Hypothalamus (tissue), 51 donors: ENCODE data around the gene PRDM16.

Experiments
- DNase-seq, 51 donors: peaks; one replicate each; lab custom pipeline; 2025; lab: John Stamatoyannopoulos, UW

Gene PRDM16

GRCh38 chr1:3066250-3066711 is 2.7 kb upstream of the PRDM16 start:
- peak in 1 of 51 donors; percentile 32 for DNase-seq

GRCh38 chr1:3066826-3067225 is 2.2 kb upstream of the PRDM16 start:
- no peak for DNase-seq

GRCh38 chr1:3067301-3067670 is 1.7 kb upstream of the PRDM16 start:
- DNase-seq = no peak

- DNase-seq = no peak
Observed at GRCh38 chr1:3067671-3068563, 1.1 kb upstream of the PRDM16 start.

- DNase-seq = peak in 19 of 51 donors; percentile 22 to 62 (median 39)
Observed at GRCh38 chr1:3069491-3070308, 697 bp downstream of the PRDM16 start.

GRCh38 chr1:3070309-3070643 is 1.3 kb downstream of the PRDM16 start:
- DNase-seq = no peak

- DNase-seq = no peak
Observed at GRCh38 chr1:3070644-3071564, 1.9 kb downstream of the PRDM16 start.

GRCh38 chr1:3071565-3072390 is 2.8 kb downstream of the PRDM16 start:
- DNase-seq = no peak

GRCh38 chr1:3072391-3073185 is 3.6 kb downstream of the PRDM16 start:
- peak in 12 of 51 donors; percentile 17 to 58 (median 36) for DNase-seq

GRCh38 chr1:3073186-3073488 is 4.1 kb downstream of the PRDM16 start:
- no peak for DNase-seq

GRCh38 chr1:3073489-3074296 is 4.7 kb downstream of the PRDM16 start:
- DNase-seq = no peak

- DNase-seq = no peak
Observed at GRCh38 chr1:3074297-3074741, 5.3 kb downstream of the PRDM16 start.

GRCh38 chr1:3074800-3075199 is 5.8 kb downstream of the PRDM16 start:
- DNase-seq = no peak

- DNase-seq = no peak
Observed at GRCh38 chr1:3075666-3076362, 6.8 kb downstream of the PRDM16 start.

- no peak for DNase-seq
Observed at GRCh38 chr1:3076363-3076740, 7.3 kb downstream of the PRDM16 start.

- no peak for DNase-seq
Observed at GRCh38 chr1:3077081-3077480, 8.1 kb downstream of the PRDM16 start.

- DNase-seq = no peak
Observed at GRCh38 chr1:3077561-3077960, 8.6 kb downstream of the PRDM16 start.
